Myocyte (in vitro differentiated cells): ENCODE measurements around the gene CLK3. TPM values are rescaled to one million over a fixed set of nuclear protein-coding genes. Genes with fewer than 3 reads are reported as not detected.
"Not testable (repeated sequence)": the region's sequence is repeated elsewhere in the genome, so short reads cannot be mapped to it uniquely, and the experiment has no call there.

Source experiments
- DNase-seq: peaks from one replicate; pipeline ENCODE4 v3.0.0-alpha.2; 2012; ENCODE audit warnings: low read depth
- total RNA-seq: library from RNA; depleted of rRNA; stranded (reverse); fragments of >200 nt; gene quantifications from 2 replicates; pipeline ENCODE4 v1.2.3, GENCODE V29; 2014

CLK3 gene
- total RNA-seq, 1 donor from 2014 or later, result 74.0 TPM

DNA sequence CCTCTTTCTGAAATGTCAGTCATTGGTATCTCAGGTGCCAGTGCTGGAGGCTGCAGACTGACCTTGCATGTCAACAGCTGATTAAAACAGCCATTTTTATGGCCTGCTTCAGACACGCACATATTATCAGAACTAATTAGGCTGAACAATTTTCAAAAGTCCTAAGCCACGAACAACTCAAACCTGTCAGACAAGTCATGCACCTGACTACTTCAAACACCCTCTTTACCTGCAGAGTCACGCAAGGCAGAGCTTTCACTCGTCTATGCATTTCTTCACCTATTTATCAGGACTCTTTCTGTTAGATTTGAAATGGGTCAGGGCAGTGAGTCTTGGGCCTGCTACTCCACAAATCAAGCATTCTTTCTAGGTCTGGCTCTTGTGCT, 26.7 kb downstream of the CLK3 start:
- no peak for DNase-seq

DNA sequence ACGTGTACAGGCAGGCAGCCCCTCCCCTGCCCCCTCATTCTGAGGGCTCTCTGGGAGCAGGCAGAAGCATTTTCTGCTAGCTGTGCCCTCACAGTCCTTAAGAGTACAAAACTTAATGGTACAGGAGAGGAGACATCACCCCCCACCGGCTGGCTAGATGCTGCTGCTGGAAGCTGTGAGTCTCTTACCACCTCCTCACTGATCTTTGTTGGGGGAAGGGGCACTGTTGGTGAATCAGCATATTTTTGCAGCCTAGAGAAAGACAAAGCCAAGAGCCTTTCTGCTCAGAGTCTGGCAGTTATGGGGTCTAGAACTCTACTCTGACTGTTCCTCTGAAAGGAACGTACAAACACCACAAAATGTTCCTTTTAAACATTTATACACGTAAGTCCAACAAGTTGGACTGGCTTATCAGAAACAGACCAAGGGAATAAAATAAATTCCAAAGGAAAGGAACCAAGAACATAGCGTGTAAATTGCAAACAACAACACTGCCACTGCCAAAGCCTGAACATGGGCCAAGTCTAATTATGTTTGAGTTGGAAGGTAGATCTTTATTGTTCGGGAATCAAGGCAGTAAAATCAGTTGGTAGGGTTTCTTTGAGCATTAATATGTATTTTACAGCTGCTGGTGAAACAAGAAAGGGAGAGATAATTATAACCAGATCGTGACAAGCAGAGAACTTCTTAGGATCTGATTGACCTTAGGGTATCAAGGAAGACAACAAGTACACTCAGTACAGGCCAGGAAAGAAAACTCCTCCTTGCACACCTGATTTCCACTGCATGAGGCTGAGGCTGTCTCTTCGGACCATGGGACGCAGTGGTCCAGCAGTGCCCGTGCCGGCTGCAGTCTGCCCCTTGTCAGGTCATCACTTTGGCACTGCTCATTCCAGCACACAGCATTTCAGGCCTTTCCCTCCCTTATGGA, 27.4 kb downstream of the CLK3 start:
- no peak for DNase-seq

DNA sequence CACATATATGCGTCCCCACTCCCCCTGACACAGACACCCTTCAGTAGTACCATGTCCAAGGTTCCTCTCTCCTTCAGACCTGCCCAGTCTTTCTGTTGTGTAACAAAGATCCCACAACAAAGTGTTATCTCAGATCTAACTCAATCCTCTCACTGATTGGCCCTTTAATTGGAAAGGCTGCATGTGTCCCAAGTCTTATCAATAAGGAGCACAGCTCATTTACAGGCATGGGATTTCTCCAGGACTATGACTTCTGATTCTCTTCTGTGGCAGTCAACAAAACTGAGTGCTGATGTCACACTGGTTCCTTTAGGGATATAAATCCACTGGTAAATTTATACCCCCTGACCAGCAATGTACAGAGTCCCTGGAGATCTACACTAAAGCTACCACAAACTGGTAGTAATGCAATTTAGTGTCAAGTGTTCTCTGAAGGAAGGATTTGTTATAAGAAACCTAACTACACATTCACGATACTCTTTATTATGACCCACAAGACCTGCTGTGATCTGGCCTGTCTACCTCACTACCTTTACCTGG, 28.1 kb downstream of the CLK3 start:
- no peak for DNase-seq

DNA sequence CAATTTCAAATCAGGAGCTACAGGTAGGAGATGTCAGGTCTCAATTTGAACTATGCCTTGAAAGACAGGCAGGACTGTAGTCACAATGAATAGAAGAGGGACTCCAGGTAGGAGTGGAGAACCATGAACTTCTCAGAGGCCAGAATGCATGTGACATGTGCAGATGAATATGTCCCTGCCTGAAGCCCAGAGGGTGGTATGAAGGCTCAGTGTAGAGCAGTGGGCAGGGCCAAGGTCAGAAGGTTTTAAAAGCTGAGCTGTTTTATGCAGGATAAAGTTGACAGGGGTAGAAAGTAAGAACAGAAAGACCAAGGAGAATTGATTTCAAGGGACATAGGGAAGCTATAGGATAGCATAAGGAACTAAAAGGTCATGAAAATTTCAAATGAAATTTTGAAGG, 30.8 kb downstream of the CLK3 start:
- DNase-seq, result no peak

DNA sequence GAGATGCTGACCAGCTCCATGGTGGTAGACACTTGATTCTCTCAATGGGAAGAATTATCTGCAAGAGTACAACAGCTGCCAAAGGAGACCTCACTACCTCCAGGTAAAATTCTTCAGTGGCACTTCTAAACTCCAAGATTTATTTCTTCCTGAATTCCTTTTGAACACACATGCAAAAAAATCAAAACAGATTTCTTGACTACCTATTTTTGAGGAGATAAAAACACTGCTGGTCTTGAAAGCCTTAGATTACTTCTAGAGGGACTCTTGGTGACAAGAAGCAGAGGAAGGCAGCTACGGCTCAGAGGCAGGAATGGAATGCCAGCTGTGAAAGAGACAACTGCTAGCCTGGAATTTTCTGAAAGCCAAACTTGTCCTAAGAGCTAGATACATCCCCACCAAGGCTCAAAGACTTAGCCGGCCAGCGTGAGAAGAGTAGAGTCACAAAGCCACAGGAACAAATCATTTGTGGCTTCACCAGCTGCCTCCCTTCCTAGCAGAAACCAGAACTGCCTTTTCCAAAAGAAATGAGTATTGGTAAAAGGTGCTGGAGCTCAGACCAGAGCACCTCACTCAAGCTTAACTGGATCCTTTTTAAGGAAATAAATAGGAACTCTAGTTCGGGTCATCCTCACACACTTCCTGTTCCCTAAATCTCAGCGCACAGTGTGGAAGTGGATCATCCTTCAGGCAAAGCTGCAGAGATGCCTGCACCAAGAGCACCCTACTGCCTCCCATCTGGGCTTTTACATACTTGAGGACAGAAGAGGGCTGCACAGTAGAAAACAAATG, 32.6 kb downstream of the CLK3 start:
- peak; percentile 97 for DNase-seq

DNA sequence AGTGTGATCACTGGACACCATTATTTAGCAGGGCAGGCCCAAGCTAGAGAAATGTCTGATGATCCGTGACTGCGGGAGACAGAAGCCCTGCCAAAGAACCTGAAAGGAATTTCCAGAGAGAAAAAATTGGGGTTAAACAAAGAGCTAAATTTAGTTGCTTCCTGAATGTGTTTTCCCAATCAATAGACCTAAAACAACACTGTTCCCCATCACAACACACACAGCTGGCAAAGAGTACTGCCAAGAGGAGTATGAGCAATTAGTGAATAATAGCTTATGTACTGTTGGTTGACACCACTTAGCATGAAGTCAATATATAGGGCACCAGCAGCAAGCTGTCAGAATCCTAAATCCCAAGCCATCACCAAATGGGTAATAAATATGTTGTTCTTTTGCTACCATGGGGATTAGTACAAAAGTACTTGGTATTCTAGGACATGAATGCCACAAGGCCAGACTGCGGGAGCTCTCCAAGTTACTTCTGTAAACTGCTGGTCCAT, 35.7 kb downstream of the CLK3 start:
- peak; percentile 32 for DNase-seq

DNA sequence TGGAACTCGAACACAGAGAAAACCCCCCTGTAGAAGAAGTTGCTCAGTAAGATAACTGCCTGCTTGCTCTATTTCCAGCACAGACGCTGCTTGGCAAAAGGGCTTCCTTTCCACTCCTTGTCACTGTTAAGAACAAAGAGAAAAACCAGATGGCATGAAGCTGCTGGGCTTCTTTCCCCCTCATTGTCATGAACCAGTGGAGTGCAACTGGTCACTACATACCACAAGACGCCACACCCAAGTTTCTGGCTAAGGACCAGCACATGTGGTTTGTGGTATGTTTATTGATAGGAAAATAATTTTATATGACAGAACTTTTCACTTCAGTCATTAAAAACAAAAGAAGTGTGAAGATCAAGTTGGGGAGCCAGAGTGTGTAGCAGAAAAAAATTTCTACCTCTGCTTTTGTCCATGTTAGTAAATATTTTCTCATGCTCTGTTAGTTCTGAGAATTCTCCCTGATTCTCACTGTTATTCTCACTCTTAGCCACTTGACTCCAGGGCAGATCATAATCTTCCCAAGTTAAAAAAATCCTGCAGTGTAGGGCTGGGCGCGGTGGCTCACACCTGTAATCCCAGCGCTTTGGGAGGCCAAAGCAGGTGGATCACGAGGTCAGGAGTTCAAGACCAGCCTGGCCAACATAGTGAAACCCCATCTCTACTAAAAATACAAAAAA, 37.9 kb downstream of the CLK3 start:
- DNase-seq, result peak; percentile 96

DNA sequence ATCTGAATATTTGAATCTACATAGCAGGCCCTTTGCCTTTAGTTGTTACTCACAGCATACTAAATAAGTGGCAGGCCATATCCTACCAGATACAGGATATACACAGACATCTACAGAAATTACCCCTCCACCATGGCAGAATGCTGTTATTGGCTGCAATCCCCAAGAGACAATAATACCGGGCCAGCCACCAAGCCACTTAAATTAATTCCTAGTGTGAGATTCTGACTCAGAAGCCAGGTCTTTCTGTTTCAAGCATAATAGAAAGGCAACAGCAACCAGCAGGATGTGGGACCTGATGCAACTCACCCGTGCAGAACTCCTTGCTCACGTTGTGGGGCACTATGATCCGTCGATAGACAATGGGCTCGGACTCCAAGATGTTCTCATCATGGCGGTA, 39.8 kb downstream of the CLK3 start:
- DNase-seq, result no peak

DNA sequence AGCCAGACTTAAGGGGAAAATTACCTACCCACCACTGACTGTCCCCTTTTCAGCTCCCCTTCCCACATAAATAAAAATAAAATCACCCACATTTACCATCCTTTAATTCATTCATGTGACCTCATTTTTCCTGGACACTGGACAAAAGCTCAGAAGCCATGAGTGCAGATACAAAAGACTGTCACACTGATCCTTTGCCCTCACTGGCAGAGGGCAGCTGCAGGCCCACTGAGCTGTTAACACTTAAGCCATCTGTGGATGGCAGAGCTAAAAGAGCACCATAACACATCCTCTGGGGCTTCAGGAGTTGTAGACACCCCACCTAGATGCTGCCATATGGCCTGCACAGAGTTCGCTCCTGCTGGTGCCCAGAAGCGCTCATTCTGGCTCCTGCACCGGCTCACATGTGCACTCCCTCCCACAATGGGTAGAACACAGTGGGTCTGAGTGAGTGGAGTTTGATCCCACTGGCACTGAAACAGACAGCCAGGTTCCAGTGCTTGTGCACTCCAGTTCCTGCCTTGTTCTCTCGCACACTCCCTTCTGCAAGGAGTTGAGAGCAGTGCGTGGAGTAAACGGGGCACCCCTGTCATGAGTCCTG, 41.4 kb downstream of the CLK3 start:
- DNase-seq, result peak; percentile 52

DNA sequence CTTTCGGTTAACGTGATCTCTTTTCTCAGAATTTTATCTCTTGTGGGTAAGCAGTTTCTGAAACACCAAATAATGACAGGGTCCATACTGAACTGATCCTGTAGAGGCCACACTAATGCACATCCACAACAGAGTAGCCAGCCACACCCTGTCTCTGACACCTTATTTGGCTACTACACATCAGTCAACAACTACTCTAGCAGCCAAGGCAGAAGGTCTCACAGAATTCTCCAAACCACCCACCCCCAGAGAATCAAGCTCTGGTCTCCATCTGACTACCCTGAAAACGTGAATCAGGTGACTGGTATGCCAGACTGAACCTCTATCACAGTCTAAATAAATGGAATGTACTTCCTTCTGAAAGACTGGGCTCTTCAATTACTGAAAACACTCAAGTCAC, 42.2 kb downstream of the CLK3 start:
- DNase-seq, result no peak

DNA sequence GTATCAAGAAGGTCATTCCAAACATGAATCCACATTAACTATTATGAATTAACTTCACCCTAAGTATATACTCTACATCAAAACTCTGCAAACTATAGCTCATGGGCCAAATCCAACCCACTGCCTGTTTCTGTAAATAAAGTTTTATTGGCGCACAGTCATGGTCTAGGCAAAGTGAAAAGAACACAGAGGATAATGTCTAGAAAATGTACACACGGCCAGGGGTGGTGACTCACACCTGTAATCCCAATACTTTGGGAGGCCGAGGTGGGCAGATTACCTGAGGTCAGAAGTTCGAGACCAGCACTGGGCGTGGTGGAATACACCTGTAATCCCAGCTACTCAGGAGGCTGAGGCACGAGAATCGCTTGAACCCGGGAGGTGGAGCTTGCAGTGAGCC, 45.6 kb downstream of the CLK3 start:
- DNase-seq, result not testable (repeated sequence)

DNA sequence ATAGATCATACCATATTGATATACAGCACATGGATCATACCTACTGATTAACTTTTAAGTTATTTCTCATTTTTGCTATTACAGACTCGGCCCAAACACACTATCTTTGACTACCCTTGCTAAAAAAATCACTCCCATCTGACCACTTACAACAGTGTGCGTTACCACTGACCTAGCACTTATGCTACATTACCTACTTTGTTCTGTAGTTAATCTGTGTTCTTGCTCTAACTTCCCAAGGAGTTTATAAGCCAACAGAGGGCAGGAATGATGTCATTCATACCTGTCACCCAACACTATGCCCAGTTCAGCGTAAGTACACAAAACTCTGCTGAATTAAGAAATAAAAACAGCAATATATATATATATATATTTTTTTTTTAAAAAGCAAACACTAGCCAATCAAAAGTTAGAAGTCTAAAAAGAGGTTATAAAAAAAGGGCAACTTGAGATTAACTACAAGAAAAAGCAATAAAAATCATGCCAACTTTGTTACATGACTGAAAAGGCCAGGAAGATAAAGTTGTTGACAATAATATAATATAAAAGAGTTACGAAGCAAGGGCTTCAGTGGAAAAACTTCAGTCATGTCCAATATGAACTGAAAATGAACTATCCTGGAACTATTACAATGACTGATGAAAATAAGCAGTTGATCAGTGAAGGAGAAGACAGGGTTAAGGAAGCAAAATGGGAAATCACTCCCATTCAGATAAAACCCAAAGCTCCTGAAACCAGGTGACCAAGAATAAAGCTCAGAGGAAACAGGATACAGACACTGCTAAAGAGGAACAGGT, 46.6 kb downstream of the CLK3 start:
- DNase-seq, result no peak

DNA sequence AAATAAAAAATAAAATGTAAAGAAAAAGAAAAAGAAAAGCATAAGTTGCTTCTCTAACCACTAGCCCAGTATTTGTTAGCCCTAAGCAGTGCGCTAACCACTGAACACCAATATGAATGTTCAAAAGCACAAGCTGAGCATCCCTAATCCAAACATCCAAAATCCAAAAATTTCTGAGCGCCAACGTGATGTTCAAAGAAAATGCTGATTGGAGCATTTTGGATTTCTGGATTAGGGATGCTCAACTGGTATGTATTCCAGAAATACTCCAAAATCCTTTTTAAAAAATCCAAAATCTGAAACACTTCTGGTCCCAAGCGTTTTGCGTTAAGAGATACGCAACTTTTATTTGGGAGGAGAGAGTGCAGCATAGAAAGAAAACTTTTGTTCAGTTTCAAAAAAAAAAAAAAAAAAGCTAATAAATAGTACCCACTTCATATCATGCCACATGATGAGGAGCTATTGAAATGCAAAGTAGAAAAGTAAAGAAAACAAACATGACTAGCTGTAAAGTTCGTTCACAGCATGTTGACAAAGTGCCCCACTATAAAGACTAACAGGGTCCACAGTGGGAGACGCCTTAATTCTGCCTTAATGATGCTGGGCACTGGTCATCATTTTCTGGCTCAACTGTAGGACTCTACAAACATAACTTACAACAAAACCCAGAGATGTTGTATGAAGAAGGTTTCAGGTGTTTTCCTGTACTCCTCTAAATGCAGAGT, 47.8 kb downstream of the CLK3 start:
- no peak for DNase-seq

DNA sequence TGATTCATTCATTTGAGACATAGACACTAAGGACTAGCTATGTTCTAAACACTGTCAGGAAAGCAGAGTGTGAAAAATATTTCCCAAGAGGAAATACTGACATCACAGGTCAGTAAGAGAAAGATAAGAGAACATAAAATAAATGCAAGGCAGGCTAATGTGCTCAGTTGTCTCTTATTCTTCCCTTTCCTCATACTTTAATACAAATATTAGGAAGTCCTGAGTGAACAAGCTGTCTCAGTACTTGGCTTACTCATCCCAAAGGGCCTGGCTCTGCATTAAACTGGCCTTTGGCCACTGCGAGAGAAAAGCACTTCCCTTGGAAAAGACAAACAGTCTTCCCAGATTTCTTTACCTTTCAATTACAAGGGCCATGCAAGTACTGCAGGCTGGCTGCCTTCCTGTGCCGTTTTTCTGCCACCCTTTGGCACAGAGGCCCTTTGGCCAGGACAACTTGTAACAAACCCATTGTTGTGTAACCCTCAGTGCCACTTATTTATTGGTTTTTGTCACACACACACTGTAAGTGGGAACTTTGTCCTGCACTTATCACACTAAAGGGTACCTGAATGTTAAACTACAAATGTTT, 48.5 kb downstream of the CLK3 start:
- no peak for DNase-seq

DNA sequence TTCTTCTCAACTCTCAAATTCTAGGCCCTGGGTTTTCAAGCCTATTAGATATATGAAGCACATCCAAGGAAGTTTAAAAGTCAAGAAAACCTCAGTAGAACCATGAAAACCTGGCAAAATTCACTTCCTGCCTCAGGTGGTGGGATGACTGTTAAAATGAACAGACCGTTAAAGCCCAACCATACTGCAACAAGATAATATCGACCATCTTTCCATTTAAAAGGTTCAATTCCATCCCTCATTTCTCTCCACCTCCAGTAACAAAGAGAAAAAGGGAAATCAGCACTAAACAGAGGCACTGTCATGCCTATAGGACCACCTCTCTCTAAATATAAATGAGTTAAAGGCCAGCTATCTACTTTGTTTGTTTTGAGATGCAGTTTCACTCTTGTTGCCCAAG, 49.0 kb downstream of the CLK3 start:
- no peak for DNase-seq

DNA sequence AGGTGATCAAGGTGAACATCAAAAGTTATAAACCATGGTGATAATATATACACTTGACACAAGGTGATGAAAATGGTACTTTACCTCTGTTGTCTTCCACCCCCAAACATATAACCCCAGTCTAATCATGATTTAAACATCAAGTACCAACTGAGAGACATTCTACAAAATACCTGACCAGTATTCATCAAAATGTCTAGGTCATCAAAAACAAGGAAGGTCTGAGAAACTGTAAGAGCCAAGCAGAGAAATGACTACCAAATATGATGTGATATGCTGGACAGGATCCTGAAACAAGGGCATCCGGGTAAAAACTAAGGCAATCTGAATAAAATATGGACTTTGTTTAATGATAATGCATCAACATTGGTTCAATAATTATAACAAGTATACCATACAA, 52.3 kb downstream of the CLK3 start:
- DNase-seq, result no peak

DNA sequence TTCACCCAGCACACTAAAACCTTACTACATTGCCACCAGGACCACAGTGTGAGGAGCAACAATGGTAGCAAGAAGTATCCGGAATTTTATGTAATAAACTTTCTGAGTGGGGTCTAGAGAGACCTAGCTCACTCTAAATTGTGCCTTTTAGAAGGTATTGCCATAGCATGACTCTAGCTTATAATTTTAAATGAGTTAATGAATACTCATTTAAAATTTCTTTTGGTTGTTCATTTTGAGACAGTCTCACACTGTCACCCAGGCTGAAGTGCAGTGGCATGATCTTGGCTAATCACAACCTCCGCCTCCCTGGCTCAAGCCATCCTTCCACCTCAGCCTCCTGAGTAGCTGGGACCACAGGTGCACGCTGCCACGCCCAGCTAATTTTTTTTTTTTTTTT, 54.0 kb downstream of the CLK3 start:
- DNase-seq, result no peak

DNA sequence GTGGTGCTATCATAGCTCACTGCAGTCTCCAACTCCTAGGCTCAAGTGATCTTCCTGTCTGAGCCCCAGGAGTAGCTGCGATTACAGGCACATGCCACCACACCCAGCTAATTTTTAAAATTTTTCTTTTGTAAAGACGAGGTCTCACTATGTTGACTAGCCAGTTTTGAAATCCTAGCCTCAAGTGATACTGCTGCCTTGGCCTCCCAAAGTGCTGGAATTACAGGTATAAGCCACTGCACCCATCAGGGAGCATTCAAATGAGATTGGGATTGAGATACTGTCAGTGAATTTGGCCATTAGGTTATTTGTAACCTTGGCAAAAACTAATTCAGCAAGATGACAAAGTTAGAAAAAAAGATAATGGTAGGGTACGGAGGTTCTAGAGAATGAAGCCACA, 58.5 kb downstream of the CLK3 start:
- no peak for DNase-seq

DNA sequence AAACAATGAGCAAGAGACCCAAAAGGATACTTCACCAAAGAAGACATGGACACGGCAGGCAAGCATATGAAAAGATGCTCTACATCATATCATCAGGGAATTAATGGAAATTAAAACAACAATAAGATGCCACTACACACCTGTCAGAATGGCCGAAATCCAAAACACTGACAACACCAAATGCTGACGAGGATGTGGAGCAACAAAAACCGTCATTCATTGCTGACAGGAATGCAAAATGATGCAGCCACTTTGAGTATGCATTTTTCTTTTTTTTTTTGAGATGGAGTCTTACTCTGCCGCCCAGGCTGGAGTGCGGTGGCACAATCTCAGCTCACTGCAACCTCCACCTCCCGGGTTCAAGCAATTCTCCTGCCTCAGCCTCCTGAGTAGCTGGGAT, 61.2 kb downstream of the CLK3 start:
- no peak for DNase-seq
